ENCODE data around the gene SNAI3. TPM values are rescaled to one million over a fixed set of nuclear protein-coding genes. Genes with fewer than 3 reads are reported as not detected.

The SNAI3 gene
- total RNA-seq, 1 experiment from 2014 or later: not detected

GRCh38 chr16:88721815-88722755, 35.8 kb upstream of the SNAI3 start:
- intact Hi-C loops (cut with micrococcal nuclease; ENCODE audit: unreplicated experiment) (no loop called here), in situ Hi-C loops (cut with HindIII; ENCODE audit: low pct_unique_long_range_greater_than_20kb, low sequenced_read_pairs) (no loop called here)
- ATAC-seq: no peak
- H3K36me3 ChIP-seq (ENCODE audit: control insufficient read depth, insufficient read depth, low read length): peaks cover 2% of the 10 kb centered on the region
- no peak for DNase-seq (ENCODE audit: low read depth, low spot score)
- no peaks in the 10 kb centered on the region for H3K4me1 ChIP-seq (ENCODE audit: control insufficient read depth, insufficient read depth, low read length)
- H3K27ac ChIP-seq (ENCODE audit: low read length): no peak overlapping the region
- no peaks in the 10 kb centered on the region for H3K27me3 ChIP-seq (ENCODE audit: control insufficient read depth, insufficient read depth, low read length)
- no peak overlapping the region for H3K4me3 ChIP-seq (ENCODE audit: low read depth in 2 of 2, low read length in 2 of 2)
- H3K9me3 ChIP-seq (ENCODE audit: control insufficient read depth, insufficient read depth, low read depth, low read length): no peaks in the 10 kb centered on the region
- BruUV-seq (replicated peaks): no TSS peak
- CTCF ChIA-PET: interaction anchor here (0.7 kb wide), 1 partner anchor 120 kb away, joined by 4 read pairs; no protein-coding TSS in a partner anchor
- TF ChIP-seq REST (IDR thresholded peaks at IDR 0.05; ENCODE audit: insufficient read depth in 1 of 2, low read depth in 2 of 2, low read length in 1 of 2) (no peak), CTCF (IDR thresholded peaks at IDR 0.05) (no peak), SIN3A (IDR thresholded peaks at IDR 0.05; ENCODE audit: borderline replicate concordance, insufficient read depth, low read depth, low read length) (no peak), POLR2AphosphoS5 (IDR thresholded peaks at IDR 0.05; ENCODE audit: low read depth, low read length) (no peak), TCF7L2 (IDR thresholded peaks at IDR 0.05; ENCODE audit: low read depth, low read length) (no peak)
- POLR2A ChIA-PET: no interaction called here

GRCh38 chr16:88721236-88721635, 34.9 kb upstream of the SNAI3 start:
- no TSS peak for BruUV-seq (replicated peaks)
- Histone ChIP-seq H3K9me3 (ENCODE audit: control insufficient read depth, insufficient read depth, low read depth, low read length) (no peaks in the 10 kb centered on the region), H3K4me1 (ENCODE audit: control insufficient read depth, insufficient read depth, low read length) (no peaks in the 10 kb centered on the region), H3K27me3 (ENCODE audit: control insufficient read depth, insufficient read depth, low read length) (no peaks in the 10 kb centered on the region), H3K36me3 (ENCODE audit: control insufficient read depth, insufficient read depth, low read length) (peaks cover 2% of the 10 kb centered on the region), H3K27ac (ENCODE audit: low read length) (no peak overlapping the region), H3K4me3 (ENCODE audit: low read depth in 2 of 2, low read length in 2 of 2) (no peak overlapping the region)
- ChIA-PET POLR2A (no interaction called here), CTCF (no interaction called here)
- TF ChIP-seq POLR2AphosphoS5 (IDR thresholded peaks at IDR 0.05; ENCODE audit: low read depth, low read length) (no peak), CTCF (IDR thresholded peaks at IDR 0.05) (no peak), SIN3A (IDR thresholded peaks at IDR 0.05; ENCODE audit: borderline replicate concordance, insufficient read depth, low read depth, low read length) (no peak), REST (IDR thresholded peaks at IDR 0.05; ENCODE audit: insufficient read depth in 1 of 2, low read depth in 2 of 2, low read length in 1 of 2) (no peak), TCF7L2 (IDR thresholded peaks at IDR 0.05; ENCODE audit: low read depth, low read length) (no peak)
- in situ Hi-C loops (cut with HindIII; ENCODE audit: low pct_unique_long_range_greater_than_20kb, low sequenced_read_pairs) (no loop called here), intact Hi-C loops (cut with micrococcal nuclease; ENCODE audit: unreplicated experiment) (no loop called here)
- no peak for ATAC-seq
- DNase-seq (ENCODE audit: low read depth, low spot score): no peak
